GM23338 (cell line): Measurements from ENCODE around the gene SMARCD2. TPM values are rescaled to one million over a fixed set of nuclear protein-coding genes. Genes with fewer than 3 reads are reported as not detected.

ENCODE experiments used
- ATAC-seq: fragments of 200-7000 bp; cut with Tn5 transposase; 3 replicates; pipeline ENCODE4 v1.9.1; 2020
- DNase-seq: peaks from one replicate; pipeline ENCODE4 v3.0.0-alpha.2; 2015; ENCODE audit warnings: low spot score
- H2AFZ ChIP-seq: fragments of 200-600 bp; sonication (generic); 2 replicates; pipeline ENCODE4 v1.8.0; 2016; ENCODE audit warnings: antibody characterized with exemption, mild to moderate bottlenecking, moderate library complexity
- H3F3A ChIP-seq: fragments of 200-600 bp; sonication (generic); replicated peaks from 2 replicates; pipeline ENCODE4 v1.8.0; 2017; ENCODE audit warnings: antibody characterized with exemption, mixed run types, low read depth
- H3K27ac ChIP-seq: fragments of 200-600 bp; sonication (generic); 2 replicates; pipeline ENCODE4 v1.6.1; 2016; ENCODE audit warnings: low read depth
- H3K27me3 ChIP-seq: fragments of 200-600 bp; sonication (generic); 2 replicates; pipeline ENCODE4 v1.8.0; 2016; ENCODE audit warnings: mild to moderate bottlenecking, mixed run types, moderate library complexity; ENCODE audit not compliant: insufficient read depth
- H3K36me3 ChIP-seq: fragments of 200-600 bp; sonication (generic); 2 replicates; pipeline ENCODE4 v1.8.0; 2016; ENCODE audit warnings: mild to moderate bottlenecking; ENCODE audit not compliant: insufficient read depth
- H3K4me1 ChIP-seq: fragments of 200-600 bp; sonication (generic); 2 replicates; pipeline ENCODE4 v1.8.0; 2016; ENCODE audit warnings: mild to moderate bottlenecking, moderate library complexity; ENCODE audit not compliant: insufficient read depth
- H3K4me2 ChIP-seq: fragments of 200-600 bp; sonication (generic); 2 replicates; pipeline ENCODE4 v1.7.1; 2017; ENCODE audit warnings: mixed run types
- H3K4me3 ChIP-seq: fragments of 200-600 bp; sonication (generic); 2 replicates; pipeline ENCODE4 v1.6.1; 2016; ENCODE audit warnings: mixed run types
- H3K79me2 ChIP-seq: fragments of 200-600 bp; sonication (generic); replicated peaks from 2 replicates; pipeline ENCODE4 v1.8.0; 2017; ENCODE audit warnings: mild to moderate bottlenecking; ENCODE audit not compliant: insufficient read depth
- H3K9me2 ChIP-seq: fragments of 200-600 bp; sonication (generic); 2 replicates; pipeline ENCODE4 v1.8.0; 2017; ENCODE audit not compliant: insufficient read depth
- H4K20me1 ChIP-seq: fragments of 200-600 bp; sonication (generic); replicated peaks from 2 replicates; pipeline ENCODE4 v1.8.0; 2017; ENCODE audit warnings: mild to moderate bottlenecking; ENCODE audit not compliant: insufficient read depth
- H3K27ac Mint-ChIP-seq: 2 replicates; pipeline ENCODE4 v1.8.0; 2020; ENCODE audit warnings: inconsistent platforms, mild to moderate bottlenecking, moderate library complexity, mixed read lengths
- H3K27me3 Mint-ChIP-seq: 3 replicates; pipeline ENCODE4 v1.8.0; 2022; ENCODE audit warnings: low read depth, mild to moderate bottlenecking, moderate library complexity, mixed read lengths, inconsistent platforms; ENCODE audit not compliant: insufficient read depth, poor library complexity
- H3K36me3 Mint-ChIP-seq: 3 replicates; pipeline ENCODE4 v1.8.0; 2021; ENCODE audit warnings: low read depth, mild to moderate bottlenecking, inconsistent platforms, moderate library complexity, mixed read lengths
- H3K4me1 Mint-ChIP-seq: 3 replicates; pipeline ENCODE4 v1.8.0; 2020; ENCODE audit warnings: mild to moderate bottlenecking, inconsistent platforms, mixed read lengths
- H3K4me3 Mint-ChIP-seq: 3 replicates; pipeline ENCODE4 v1.8.0; 2021; ENCODE audit warnings: moderate library complexity, mild to moderate bottlenecking, inconsistent platforms, mixed read lengths
- H3K9me3 Mint-ChIP-seq: 3 replicates; pipeline ENCODE4 v1.8.0; 2020; ENCODE audit warnings: moderate library complexity, mild to moderate bottlenecking, inconsistent platforms, mixed read lengths
- CREB1 ChIP-seq: fragments of 250-450 bp; sonication (Bioruptor Pico); IDR thresholded peaks from 2 replicates; pipeline ENCODE4 v1.5.0; 2020; ENCODE audit warnings: low read depth, mild to moderate bottlenecking, moderate library complexity
- EZH2 ChIP-seq: fragments of 200-600 bp; sonication (generic); IDR thresholded peaks from one replicate; pipeline ENCODE4 v1.8.0; 2017; ENCODE audit warnings: antibody characterized with exemption, mild to moderate bottlenecking, low read depth; ENCODE audit not compliant: unreplicated experiment
- EZH2phosphoT487 ChIP-seq: fragments of 200-600 bp; sonication (generic); IDR thresholded peaks from one replicate; pipeline ENCODE4 v1.8.1; 2018; ENCODE audit warnings: antibody characterized with exemption; ENCODE audit not compliant: unreplicated experiment
- NANOG ChIP-seq: IDR thresholded peaks from 2 replicates; pipeline ENCODE4 v1.6.1; 2016; ENCODE audit warnings: antibody characterized with exemption, borderline replicate concordance
- STAT1 ChIP-seq: IDR thresholded peaks from one replicate; pipeline ENCODE4 v1.6.1; 2016; ENCODE audit warnings: antibody characterized with exemption; ENCODE audit not compliant: unreplicated experiment
- ZNF114 ChIP-seq: fragments of 250-450 bp; sonication (Bioruptor Pico); IDR thresholded peaks from 2 replicates; pipeline ENCODE4 v1.5.0; 2020; ENCODE audit warnings: mild to moderate bottlenecking, moderate library complexity
- polyA plus RNA-seq: library from polyadenylated mRNA; unstranded; fragments of >200 nt; fragmentation: Nextera tagmentation; extraction: Ambion mirVana; gene quantifications from 2 replicates; pipeline ENCODE4 v1.2.1, GENCODE V29; 2016
- total RNA-seq: library from RNA; depleted of rRNA; stranded (reverse); fragments of >200 nt; shearing (Covaris generic); gene quantifications from 2 replicates; pipeline ENCODE4 v1.2.3, GENCODE V29; 2014
- TF ChIP-seq, protein P1 (sequence below): IDR thresholded peaks from 2 replicates; pipeline ENCODE4 v1.6.1; 2016; ENCODE audit warnings: antibody characterized with exemption
- TF ChIP-seq, protein P2 (sequence below): IDR thresholded peaks from one replicate; pipeline ENCODE4 v1.6.1; 2018; ENCODE audit warnings: antibody characterized with exemption; ENCODE audit not compliant: unreplicated experiment
- TF ChIP-seq, protein P3 (sequence below), 2 experiments: fragments of 200-600 bp in 1 of 2; sonication (generic) in 1 of 2; conservative IDR thresholded peaks; 2 replicates each; pipeline versions ENCODE4 v1.5.1 to v1.6.1; 2016 to 2017; ENCODE audit warnings: antibody characterized with exemption in 2 of 2, low read depth in 2 of 2, mild to moderate bottlenecking in 2 of 2, moderate library complexity in 1 of 2
- TF ChIP-seq, protein P4 (sequence below): fragments of 250-450 bp; sonication (Bioruptor Pico); IDR thresholded peaks from 2 replicates; pipeline ENCODE4 v1.5.0; 2020; ENCODE audit warnings: mild to moderate bottlenecking, moderate library complexity

The SMARCD2 gene
- total and polyA plus RNA-seq, 2 experiments from 2014 or later: 36.4 to 133 TPM

DNA sequence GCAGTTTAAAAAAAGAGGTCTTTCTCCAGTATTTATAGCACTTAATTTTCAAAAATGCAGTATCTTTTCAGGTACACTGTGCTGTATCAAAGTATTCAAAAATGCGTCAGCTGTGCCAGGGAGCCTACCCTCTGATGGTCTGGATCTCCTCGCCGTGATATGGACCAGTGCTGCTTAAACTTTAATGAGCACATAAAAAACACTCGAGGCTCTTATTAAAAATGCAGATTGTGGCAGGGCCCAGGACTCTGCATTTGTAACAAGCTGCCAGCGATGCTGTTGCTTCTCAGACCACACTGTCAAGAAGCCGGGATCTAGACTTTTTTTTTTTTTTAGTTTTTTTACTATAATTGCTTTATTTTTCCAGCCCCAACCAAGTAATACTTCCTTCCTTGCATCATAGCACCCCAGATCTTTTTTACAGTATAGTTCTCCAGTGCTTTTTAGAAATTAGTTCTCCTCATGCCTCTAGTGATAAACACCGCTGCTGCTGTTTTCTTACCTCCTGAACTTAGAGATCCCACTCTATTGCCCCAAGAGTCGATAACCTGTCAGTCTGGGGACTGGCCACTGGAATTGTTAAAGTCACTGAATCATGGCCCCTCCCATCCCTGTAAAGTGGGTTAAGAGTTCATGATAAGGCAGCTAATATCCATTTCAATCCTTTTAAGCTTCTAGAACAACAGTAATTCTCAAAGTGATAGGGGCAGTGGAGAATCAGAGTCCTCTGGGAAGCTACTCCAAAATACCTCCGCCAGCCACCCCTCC, 1.6 kb upstream of the SMARCD2 start:
- DNase-seq: no peak
- Mint-ChIP-seq H3K27me3 (peaks cover 28% of the 10 kb centered on the region), H3K4me1 (peaks cover 25% of the 10 kb centered on the region), H3K27ac (no peak overlapping the region), H3K36me3 (peaks cover 5% of the 10 kb centered on the region; the same call in 1 of the 3 replicates), H3K4me3 (peak overlapping the region; percentile 85), H3K9me3 (peaks cover 13% of the 10 kb centered on the region)
- no peak overlapping the region for H2AFZ ChIP-seq
- H3K4me3 ChIP-seq: peak overlapping the region; percentile 94; the same call in 1 of the 2 replicates
- H3K4me1 ChIP-seq: peaks cover 17% of the 10 kb centered on the region
- no peaks in the 10 kb centered on the region for H3K36me3 ChIP-seq
- H3K79me2 ChIP-seq: peaks cover 24% of the 10 kb centered on the region
- no peak for ATAC-seq
- peaks cover 15% of the 10 kb centered on the region; the same call in 1 of the 2 replicates for H3F3A ChIP-seq
- peaks cover 7% of the 10 kb centered on the region; the same call in 1 of the 2 replicates for H4K20me1 ChIP-seq
- H3K9me2 ChIP-seq: peaks cover 11% of the 10 kb centered on the region
- no peak overlapping the region; the same call in 1 of the 2 replicates for H3K27ac ChIP-seq
- H3K27me3 ChIP-seq: peaks cover 40% of the 10 kb centered on the region
- 0 out of 2 replicates have a peak overlapping the region, but pooled peaks have one; percentile 71 for H3K4me2 ChIP-seq
- TF ChIP-seq EZH2: no peak
- no peak for TF ChIP-seq NANOG
- no peak for TF ChIP-seq STAT1
- TF ChIP-seq, protein P1, sequence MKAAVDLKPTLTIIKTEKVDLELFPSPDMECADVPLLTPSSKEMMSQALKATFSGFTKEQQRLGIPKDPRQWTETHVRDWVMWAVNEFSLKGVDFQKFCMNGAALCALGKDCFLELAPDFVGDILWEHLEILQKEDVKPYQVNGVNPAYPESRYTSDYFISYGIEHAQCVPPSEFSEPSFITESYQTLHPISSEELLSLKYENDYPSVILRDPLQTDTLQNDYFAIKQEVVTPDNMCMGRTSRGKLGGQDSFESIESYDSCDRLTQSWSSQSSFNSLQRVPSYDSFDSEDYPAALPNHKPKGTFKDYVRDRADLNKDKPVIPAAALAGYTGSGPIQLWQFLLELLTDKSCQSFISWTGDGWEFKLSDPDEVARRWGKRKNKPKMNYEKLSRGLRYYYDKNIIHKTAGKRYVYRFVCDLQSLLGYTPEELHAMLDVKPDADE: no peak
- TF ChIP-seq EZH2phosphoT487: no peak
- TF ChIP-seq CREB1 (CRISPR knock-in tag): no peak
- TF ChIP-seq, protein P2, sequence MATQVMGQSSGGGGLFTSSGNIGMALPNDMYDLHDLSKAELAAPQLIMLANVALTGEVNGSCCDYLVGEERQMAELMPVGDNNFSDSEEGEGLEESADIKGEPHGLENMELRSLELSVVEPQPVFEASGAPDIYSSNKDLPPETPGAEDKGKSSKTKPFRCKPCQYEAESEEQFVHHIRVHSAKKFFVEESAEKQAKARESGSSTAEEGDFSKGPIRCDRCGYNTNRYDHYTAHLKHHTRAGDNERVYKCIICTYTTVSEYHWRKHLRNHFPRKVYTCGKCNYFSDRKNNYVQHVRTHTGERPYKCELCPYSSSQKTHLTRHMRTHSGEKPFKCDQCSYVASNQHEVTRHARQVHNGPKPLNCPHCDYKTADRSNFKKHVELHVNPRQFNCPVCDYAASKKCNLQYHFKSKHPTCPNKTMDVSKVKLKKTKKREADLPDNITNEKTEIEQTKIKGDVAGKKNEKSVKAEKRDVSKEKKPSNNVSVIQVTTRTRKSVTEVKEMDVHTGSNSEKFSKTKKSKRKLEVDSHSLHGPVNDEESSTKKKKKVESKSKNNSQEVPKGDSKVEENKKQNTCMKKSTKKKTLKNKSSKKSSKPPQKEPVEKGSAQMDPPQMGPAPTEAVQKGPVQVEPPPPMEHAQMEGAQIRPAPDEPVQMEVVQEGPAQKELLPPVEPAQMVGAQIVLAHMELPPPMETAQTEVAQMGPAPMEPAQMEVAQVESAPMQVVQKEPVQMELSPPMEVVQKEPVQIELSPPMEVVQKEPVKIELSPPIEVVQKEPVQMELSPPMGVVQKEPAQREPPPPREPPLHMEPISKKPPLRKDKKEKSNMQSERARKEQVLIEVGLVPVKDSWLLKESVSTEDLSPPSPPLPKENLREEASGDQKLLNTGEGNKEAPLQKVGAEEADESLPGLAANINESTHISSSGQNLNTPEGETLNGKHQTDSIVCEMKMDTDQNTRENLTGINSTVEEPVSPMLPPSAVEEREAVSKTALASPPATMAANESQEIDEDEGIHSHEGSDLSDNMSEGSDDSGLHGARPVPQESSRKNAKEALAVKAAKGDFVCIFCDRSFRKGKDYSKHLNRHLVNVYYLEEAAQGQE: no peak
- TF ChIP-seq, protein P3, sequence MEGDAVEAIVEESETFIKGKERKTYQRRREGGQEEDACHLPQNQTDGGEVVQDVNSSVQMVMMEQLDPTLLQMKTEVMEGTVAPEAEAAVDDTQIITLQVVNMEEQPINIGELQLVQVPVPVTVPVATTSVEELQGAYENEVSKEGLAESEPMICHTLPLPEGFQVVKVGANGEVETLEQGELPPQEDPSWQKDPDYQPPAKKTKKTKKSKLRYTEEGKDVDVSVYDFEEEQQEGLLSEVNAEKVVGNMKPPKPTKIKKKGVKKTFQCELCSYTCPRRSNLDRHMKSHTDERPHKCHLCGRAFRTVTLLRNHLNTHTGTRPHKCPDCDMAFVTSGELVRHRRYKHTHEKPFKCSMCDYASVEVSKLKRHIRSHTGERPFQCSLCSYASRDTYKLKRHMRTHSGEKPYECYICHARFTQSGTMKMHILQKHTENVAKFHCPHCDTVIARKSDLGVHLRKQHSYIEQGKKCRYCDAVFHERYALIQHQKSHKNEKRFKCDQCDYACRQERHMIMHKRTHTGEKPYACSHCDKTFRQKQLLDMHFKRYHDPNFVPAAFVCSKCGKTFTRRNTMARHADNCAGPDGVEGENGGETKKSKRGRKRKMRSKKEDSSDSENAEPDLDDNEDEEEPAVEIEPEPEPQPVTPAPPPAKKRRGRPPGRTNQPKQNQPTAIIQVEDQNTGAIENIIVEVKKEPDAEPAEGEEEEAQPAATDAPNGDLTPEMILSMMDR (conservative IDR thresholded peaks at IDR 0.05; ENCODE audit: low read depth in 2 of 2): no peak
- TF ChIP-seq, protein P4, sequence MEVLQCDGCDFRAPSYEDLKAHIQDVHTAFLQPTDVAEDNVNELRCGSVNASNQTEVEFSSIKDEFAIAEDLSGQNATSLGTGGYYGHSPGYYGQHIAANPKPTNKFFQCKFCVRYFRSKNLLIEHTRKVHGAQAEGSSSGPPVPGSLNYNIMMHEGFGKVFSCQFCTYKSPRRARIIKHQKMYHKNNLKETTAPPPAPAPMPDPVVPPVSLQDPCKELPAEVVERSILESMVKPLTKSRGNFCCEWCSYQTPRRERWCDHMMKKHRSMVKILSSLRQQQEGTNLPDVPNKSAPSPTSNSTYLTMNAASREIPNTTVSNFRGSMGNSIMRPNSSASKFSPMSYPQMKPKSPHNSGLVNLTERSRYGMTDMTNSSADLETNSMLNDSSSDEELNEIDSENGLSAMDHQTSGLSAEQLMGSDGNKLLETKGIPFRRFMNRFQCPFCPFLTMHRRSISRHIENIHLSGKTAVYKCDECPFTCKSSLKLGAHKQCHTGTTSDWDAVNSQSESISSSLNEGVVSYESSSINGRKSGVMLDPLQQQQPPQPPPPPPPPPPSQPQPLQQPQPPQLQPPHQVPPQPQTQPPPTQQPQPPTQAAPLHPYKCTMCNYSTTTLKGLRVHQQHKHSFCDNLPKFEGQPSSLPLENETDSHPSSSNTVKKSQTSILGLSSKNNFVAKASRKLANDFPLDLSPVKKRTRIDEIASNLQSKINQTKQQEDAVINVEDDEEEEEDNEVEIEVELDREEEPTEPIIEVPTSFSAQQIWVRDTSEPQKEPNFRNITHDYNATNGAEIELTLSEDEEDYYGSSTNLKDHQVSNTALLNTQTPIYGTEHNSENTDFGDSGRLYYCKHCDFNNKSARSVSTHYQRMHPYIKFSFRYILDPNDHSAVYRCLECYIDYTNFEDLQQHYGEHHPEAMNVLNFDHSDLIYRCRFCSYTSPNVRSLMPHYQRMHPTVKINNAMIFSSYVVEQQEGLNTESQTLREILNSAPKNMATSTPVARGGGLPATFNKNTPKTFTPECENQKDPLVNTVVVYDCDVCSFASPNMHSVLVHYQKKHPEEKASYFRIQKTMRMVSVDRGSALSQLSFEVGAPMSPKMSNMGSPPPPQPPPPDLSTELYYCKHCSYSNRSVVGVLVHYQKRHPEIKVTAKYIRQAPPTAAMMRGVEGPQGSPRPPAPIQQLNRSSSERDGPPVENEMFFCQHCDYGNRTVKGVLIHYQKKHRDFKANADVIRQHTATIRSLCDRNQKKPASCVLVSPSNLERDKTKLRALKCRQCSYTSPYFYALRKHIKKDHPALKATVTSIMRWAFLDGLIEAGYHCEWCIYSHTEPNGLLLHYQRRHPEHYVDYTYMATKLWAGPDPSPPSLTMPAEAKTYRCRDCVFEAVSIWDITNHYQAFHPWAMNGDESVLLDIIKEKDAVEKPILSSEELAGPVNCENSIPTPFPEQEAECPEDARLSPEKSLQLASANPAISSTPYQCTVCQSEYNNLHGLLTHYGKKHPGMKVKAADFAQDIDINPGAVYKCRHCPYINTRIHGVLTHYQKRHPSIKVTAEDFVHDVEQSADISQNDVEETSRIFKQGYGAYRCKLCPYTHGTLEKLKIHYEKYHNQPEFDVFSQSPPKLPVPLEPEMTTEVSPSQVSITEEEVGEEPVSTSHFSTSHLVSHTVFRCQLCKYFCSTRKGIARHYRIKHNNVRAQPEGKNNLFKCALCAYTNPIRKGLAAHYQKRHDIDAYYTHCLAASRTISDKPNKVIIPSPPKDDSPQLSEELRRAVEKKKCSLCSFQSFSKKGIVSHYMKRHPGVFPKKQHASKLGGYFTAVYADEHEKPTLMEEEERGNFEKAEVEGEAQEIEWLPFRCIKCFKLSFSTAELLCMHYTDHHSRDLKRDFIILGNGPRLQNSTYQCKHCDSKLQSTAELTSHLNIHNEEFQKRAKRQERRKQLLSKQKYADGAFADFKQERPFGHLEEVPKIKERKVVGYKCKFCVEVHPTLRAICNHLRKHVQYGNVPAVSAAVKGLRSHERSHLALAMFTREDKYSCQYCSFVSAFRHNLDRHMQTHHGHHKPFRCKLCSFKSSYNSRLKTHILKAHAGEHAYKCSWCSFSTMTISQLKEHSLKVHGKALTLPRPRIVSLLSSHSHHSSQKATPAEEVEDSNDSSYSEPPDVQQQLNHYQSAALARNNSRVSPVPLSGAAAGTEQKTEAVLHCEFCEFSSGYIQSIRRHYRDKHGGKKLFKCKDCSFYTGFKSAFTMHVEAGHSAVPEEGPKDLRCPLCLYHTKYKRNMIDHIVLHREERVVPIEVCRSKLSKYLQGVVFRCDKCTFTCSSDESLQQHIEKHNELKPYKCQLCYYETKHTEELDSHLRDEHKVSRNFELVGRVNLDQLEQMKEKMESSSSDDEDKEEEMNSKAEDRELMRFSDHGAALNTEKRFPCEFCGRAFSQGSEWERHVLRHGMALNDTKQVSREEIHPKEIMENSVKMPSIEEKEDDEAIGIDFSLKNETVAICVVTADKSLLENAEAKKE (CRISPR knock-in tag): no peak
- TF ChIP-seq ZNF114 (CRISPR knock-in tag): no peak
